Measurements from ENCODE around the gene CISTR.

- TF ChIP-seq GATA2 (IDR thresholded peaks at IDR 0.05; ENCODE audit: low read depth, low read length), result no peak
- no peak for TF ChIP-seq GATA3 (IDR thresholded peaks at IDR 0.05; ENCODE audit: low read depth, low read length)
These were observed 51.2 kb downstream of the CISTR start for GRCh38 chr12:53700567-53700966.
